CD14-positive monocyte (primary cell): Measurements from ENCODE around the gene RNF227. TPM values are rescaled to one million over a fixed set of nuclear protein-coding genes. Genes with fewer than 3 reads are reported as not detected.
A peak's percentile ranks its signal among the peaks of the same experiment; 100 is the strongest.

ENCODE experiments used
- DNase-seq, 3 donors: peaks; one replicate each; pipeline ENCODE4 v3.0.0-alpha.2; 2011 to 2022
- H2AFZ ChIP-seq: 2 replicates; pipeline ENCODE4 v1.6.0; 2012; ENCODE audit warnings: mild to moderate bottlenecking, low read depth, low read length, inconsistent platforms; ENCODE audit not compliant: insufficient read depth, poor library complexity, severe bottlenecking
- H3K27ac ChIP-seq, 2 donors: 1 replicate in 1 of 2; 2 replicates in 1 of 2; pipeline ENCODE4 v1.5.1; 2012 to 2013; ENCODE audit warnings: low read length in 2 of 2, control low read depth in 1 of 2, inconsistent platforms in 1 of 2, low read depth in 1 of 2, mild to moderate bottlenecking in 1 of 2
- H3K27me3 ChIP-seq, 2 donors: one replicate each; pipeline versions ENCODE4 v1.6.0 to v1.6.1; 2011 to 2013; ENCODE audit warnings: low read length in 2 of 2; ENCODE audit not compliant: control insufficient read depth in 2 of 2, insufficient read depth in 2 of 2
- H3K36me3 ChIP-seq, 2 donors: replicated peaks in 1 of 2; 1 replicate in 1 of 2; 2 replicates in 1 of 2; pipeline versions ENCODE4 v1.5.1 to v1.6.1; 2012 to 2013; ENCODE audit warnings: low read length in 2 of 2, control low read depth in 1 of 2, inconsistent platforms in 1 of 2, mild to moderate bottlenecking in 1 of 2; ENCODE audit not compliant: insufficient read depth in 2 of 2, control insufficient read depth in 1 of 2
- H3K4me1 ChIP-seq, 2 donors: 1 replicate in 1 of 2; 2 replicates in 1 of 2; pipeline versions ENCODE4 v1.5.1 to v1.6.1; 2012 to 2013; ENCODE audit warnings: low read length in 2 of 2, control low read depth in 1 of 2, inconsistent platforms in 1 of 2, mild to moderate bottlenecking in 1 of 2, moderate library complexity in 1 of 2; ENCODE audit not compliant: insufficient read depth in 2 of 2, control insufficient read depth in 1 of 2
- H3K4me2 ChIP-seq: replicated peaks from 2 replicates; pipeline ENCODE3; 2012; ENCODE audit warnings: low read length, moderate library complexity, mild to moderate bottlenecking; ENCODE audit not compliant: poor library complexity, severe bottlenecking; ENCODE audit errors: extremely low read depth
- H3K4me3 ChIP-seq, 3 experiments: fragments of 200-600 bp in 1 of 3; sonication (generic) in 1 of 3; replicated peaks in 1 of 3; 1 replicate in 2 of 3; 2 replicates in 1 of 3; pipeline ENCODE4 v1.5.1; 2011 to 2013; ENCODE audit warnings: low read length in 3 of 3, mild to moderate bottlenecking in 3 of 3, control low read depth in 2 of 3, low read depth in 2 of 3, inconsistent platforms in 1 of 3, moderate library complexity in 1 of 3
- H3K79me2 ChIP-seq: 2 replicates; pipeline ENCODE4 v1.6.0; 2012; ENCODE audit warnings: mild to moderate bottlenecking, control low read depth, inconsistent platforms, low read length, moderate library complexity; ENCODE audit not compliant: insufficient read depth
- H3K9ac ChIP-seq: 2 replicates; pipeline ENCODE4 v1.6.0; 2017; ENCODE audit warnings: low read length, mild to moderate bottlenecking; ENCODE audit not compliant: insufficient read depth, poor library complexity, severe bottlenecking
- H3K9me3 ChIP-seq, 2 donors: replicated peaks in 1 of 2; 1 replicate in 1 of 2; 2 replicates in 1 of 2; pipeline versions ENCODE4 v1.5.1 to v1.6.1; 2012 to 2013; ENCODE audit warnings: low read length in 2 of 2, control low read depth in 1 of 2; ENCODE audit not compliant: control insufficient read depth in 1 of 2, insufficient read depth in 1 of 2
- H4K20me1 ChIP-seq: 2 replicates; pipeline ENCODE4 v1.6.0; 2012; ENCODE audit warnings: mild to moderate bottlenecking, low read length, control low read depth, moderate library complexity; ENCODE audit not compliant: insufficient read depth
- H3K27ac Mint-ChIP-seq, 7 donors: one replicate each; pipeline ENCODE4 v1.8.0; 2020; ENCODE audit warnings: mild to moderate bottlenecking in 7 of 7, mixed read lengths in 7 of 7, moderate library complexity in 6 of 7, inconsistent platforms in 2 of 7
- H3K27me3 Mint-ChIP-seq, 3 donors: one replicate each; pipeline ENCODE4 v1.8.0; 2021 to 2022; ENCODE audit warnings: low read depth in 3 of 3, mild to moderate bottlenecking in 3 of 3, mixed read lengths in 3 of 3, moderate library complexity in 3 of 3, inconsistent platforms in 1 of 3
- H3K36me3 Mint-ChIP-seq, 2 donors: one replicate each; pipeline ENCODE4 v1.8.0; 2020; ENCODE audit warnings: mixed read lengths in 2 of 2, inconsistent platforms in 1 of 2, mild to moderate bottlenecking in 1 of 2
- H3K4me1 Mint-ChIP-seq: one replicate; pipeline ENCODE4 v1.8.0; 2020; ENCODE audit warnings: mild to moderate bottlenecking, mixed read lengths
- H3K4me3 Mint-ChIP-seq, 2 donors: one replicate each; pipeline ENCODE4 v1.8.0; 2020; ENCODE audit warnings: mild to moderate bottlenecking in 2 of 2, mixed read lengths in 2 of 2, moderate library complexity in 1 of 2
- H3K9me3 Mint-ChIP-seq, 7 donors: one replicate each; pipeline ENCODE4 v1.8.0; 2020 to 2022; ENCODE audit warnings: mixed read lengths in 7 of 7, mild to moderate bottlenecking in 6 of 7, moderate library complexity in 6 of 7, inconsistent platforms in 2 of 7
- CTCF ChIP-seq: fragments of 200-600 bp; IDR thresholded peaks from one replicate; pipeline ENCODE4 v1.8.0; 2022; ENCODE audit warnings: antibody characterized with exemption, mild to moderate bottlenecking
- WGBS: methylation state at CpG from one replicate; pipeline ENCODE4 v1.1.5; 2013; ENCODE audit warnings: missing lambda C conversion rate; ENCODE audit not compliant: insufficient coverage; 5-methylcytosine and 5-hydroxymethylcytosine counted together
- intact Hi-C, 2 donors: fragments of 100-400 bp; cut with micrococcal nuclease; formaldehyde crosslinking; loops; one replicate each; pipeline versions ENCODE4 v1.15.0 to v1.15.1; 2023
- polyA plus RNA-seq, 3 donors: library from polyadenylated mRNA; depleted of rRNA in 1 of 3; unstranded in 2 of 3; stranded (reverse) in 1 of 3; fragments of 300-500 nt in 2 of 3; fragments of >200 nt in 1 of 3; fragmentation: Illumina TruSeq in 2 of 3; gene quantifications; 1 replicate in 2 of 3; 2 replicates in 1 of 3; pipeline ENCODE4 v1.2.3, GENCODE V29; 2012 to 2021

RNF227 gene
- polyA plus RNA-seq, 3 donors, result 0.59 to 6.7 (median 1.3) TPM

GRCh38 chr17:7929158-7930023, 13.3 kb upstream of the RNF227 start, which contains the start of gene KCNAB3:
KCNAB3 (minus strand) TSS chr17:7929856; CDS start chr17:7929435, 421 bp downstream.
- H4K20me1 ChIP-seq, result no peaks in the 10 kb centered on the region
- no peaks in the 10 kb centered on the region for H3K27me3 ChIP-seq
- H3K4me1 ChIP-seq, result peaks cover 26 to 37% of the 10 kb centered on the region in 2 donors
- Mint-ChIP-seq H3K27ac (peak within 1 kb of the TSS; percentile 83 to 100 (median 99)), H3K4me1 (peaks cover 41% of the 10 kb centered on the region), H3K36me3 (peaks cover 12 to 27% of the 10 kb centered on the region in 2 donors), H3K27me3 (peaks cover 0 to 4% (median 1%) of the 10 kb centered on the region in 3 donors), H3K9me3 (peaks cover 0 to 2% (median 0%) of the 10 kb centered on the region in 7 donors), H3K4me3 (peak within 1 kb of the TSS; percentile 73 to 97)
- 81% methylated on average over 55 of the region's 67 CpGs for WGBS
- DNase-seq, result peak; percentile 21 to 33 (median 27)
- H2AFZ ChIP-seq, result no peak within 1 kb of the TSS
- peaks cover 0 to 21% of the 10 kb centered on the region in 2 donors for H3K36me3 ChIP-seq
- intact Hi-C loops, result loop anchor here in 1 of 2 donors (5.0 kb wide), 1 partner anchor 87 kb away; no protein-coding TSS in a partner anchor
- peaks cover 42% of the 10 kb centered on the region for H3K79me2 ChIP-seq
- peak within 1 kb of the TSS in 1 of 2 donors; percentile 88 for H3K27ac ChIP-seq
- H3K9ac ChIP-seq, result no peak within 1 kb of the TSS
- TF ChIP-seq CTCF, result no peak
- H3K9me3 ChIP-seq, result no peaks in the 10 kb centered on the region
- H3K4me3 ChIP-seq, result peak within 1 kb of the TSS in 1 of 3 experiments; percentile 86
- H3K4me2 ChIP-seq, result peak within 1 kb of the TSS; percentile 33

GRCh38 chr17:7927596-7927995, 11.5 kb upstream of the RNF227 start:
- Histone ChIP-seq H2AFZ (no peak overlapping the region), H3K27ac (no peak overlapping the region), H3K9ac (no peak overlapping the region), H4K20me1 (no peaks in the 10 kb centered on the region), H3K4me1 (peaks cover 27 to 37% of the 10 kb centered on the region in 2 donors), H3K27me3 (no peaks in the 10 kb centered on the region), H3K9me3 (no peaks in the 10 kb centered on the region), H3K4me2 (no peak overlapping the region), H3K4me3 (no peak overlapping the region), H3K79me2 (peaks cover 24% of the 10 kb centered on the region), H3K36me3 (peaks cover 0 to 18% of the 10 kb centered on the region in 2 donors)
- Mint-ChIP-seq H3K9me3 (peaks cover 0 to 2% (median 0%) of the 10 kb centered on the region in 7 donors), H3K4me3 (no peak overlapping the region), H3K36me3 (peaks cover 12 to 25% of the 10 kb centered on the region in 2 donors), H3K27ac (no peak overlapping the region), H3K4me1 (peaks cover 41% of the 10 kb centered on the region), H3K27me3 (peaks cover 0 to 4% (median 1%) of the 10 kb centered on the region in 3 donors)
- TF ChIP-seq CTCF, result no peak
- 55% methylated on average over 3 of the region's 3 CpGs for WGBS
- intact Hi-C loops, result no loop called here
- DNase-seq, result no peak
